Fibroblast of skin of right quadriceps (primary cell): Measurements from ENCODE around the gene RSAD1.

ENCODE experiments used
- DNase-seq: peaks from one replicate; pipeline ENCODE4 v3.0.0-alpha.2; 2013

The RSAD1 gene

DNA sequence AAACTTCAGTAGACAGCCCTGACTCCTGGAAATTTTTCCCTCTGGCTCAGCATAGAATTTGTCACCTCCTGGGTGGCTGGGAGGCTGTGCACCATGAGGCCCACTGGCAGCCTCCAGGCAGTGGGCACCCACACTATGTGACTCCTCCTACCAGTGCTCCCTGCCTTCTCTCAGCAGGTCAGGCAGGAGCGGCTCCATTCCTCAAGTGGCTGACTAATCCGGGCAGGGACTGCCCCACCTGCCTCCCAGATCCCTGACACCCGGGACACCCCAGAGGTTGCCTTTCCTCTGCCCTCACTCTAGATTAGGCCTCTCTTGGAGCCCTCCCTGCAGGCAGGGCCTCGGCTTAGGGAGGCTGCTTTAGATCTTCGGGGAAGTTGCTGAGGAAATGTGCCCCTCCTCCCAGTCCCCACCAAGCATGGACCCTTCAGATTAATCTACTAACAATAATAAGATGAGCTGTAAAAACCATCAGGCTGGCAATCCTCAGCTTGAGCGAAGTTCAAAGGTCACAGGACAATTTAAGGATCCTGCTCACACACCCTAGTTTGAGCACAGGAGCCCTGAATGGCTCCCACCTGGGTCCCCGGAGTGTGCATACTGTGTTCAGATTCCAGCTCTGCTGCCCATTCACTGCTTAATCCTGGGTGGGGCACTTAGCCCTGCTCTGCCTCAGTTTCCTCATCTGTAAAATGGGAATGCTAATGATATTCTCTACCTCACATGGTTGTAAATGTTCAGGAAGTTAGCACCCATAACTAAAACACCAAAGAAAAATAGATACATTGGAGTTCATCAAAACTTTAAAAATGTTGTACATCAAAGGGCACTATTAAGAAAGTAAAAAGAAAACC lies 19.6 kb downstream of the RSAD1 start:
- DNase-seq = no peak

DNA sequence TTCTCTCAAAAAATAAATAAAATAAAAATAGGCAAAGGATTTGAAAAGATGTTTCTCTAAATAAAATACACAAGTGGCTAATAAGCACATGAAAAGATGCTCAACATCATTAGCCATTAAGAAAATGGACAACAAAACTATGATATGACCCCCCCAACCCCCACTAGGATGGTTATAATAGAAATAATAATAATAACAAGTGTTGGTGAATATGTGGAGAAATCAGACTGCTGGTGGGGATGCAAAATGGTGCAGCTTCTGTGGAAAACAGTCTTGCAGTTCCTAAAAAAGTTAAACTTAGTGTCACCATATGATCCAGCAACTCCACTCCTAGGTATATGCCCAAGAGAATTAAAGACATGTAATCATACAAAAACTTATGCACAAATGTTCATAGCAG lies 20.6 kb downstream of the RSAD1 start:
- no peak for DNase-seq

DNA sequence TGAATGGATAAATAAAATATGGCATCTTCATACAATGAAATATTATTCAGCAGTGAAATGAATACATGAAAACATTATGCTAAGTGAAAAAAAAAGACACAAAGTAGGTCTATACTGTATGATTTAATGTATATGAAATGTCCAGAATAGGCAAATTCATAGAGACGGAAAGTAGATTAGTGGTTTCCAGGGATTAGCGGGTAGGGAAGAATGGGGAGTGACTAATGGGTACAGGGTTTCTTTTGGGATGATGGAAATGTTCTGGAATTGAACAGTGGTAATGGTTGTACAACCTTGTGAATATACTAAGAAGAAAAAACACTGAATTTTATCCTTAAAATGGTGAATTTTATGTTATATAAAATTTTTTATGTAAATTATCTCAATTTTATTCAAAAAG lies 21.1 kb downstream of the RSAD1 start:
- peak; percentile 72 for DNase-seq

DNA sequence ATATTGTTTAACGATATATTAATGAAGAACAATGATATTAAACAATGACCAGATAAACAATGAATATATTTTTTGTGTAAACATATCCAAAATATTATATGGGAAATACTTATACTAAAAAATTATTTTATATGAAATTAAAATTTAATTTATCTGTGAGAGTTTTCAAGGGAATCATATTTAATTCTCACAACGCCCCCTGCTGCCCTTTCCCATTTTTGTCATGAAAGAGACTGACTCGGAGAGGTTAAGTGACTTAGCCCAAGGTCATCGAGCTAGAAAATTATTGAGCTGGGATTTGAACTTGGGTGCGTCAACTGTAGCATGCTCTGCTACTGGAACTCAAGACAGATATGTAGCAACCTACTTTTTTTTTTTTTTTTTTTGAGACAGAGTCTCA lies 22.4 kb downstream of the RSAD1 start:
- no peak for DNase-seq

DNA sequence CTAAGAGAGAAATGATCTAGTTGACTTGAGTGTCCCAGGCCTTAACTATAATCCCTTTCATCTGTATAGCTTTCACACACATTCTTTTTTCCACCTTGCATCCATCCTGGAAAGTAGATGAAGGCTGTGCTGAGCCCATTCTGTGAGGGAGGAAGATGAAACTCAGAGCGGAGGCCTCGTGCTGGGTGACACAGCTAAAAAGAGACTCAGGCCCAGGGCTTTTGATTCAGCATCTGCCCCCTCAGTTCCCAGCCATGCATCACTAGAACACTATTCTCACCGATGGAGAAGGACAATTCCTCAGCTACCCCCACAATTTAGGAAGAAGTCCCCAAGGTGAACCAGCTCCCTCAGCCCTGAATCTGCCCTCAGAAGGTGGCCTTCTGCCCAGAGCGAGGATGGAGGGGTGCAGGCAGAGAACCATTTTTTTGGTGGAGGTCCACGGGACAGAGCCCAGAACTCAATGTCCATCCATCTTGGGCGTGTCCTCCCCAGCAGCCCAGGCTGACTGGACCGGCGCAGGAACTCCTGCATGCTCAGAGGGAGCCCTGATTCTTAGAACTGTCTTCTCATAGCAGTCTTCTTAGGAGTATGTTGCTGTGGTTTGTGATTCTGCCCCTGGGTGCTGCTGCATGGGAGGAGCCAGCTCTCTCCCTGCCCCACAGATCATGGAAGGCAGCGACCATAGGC lies 23.8 kb downstream of the RSAD1 start:
- no peak for DNase-seq

DNA sequence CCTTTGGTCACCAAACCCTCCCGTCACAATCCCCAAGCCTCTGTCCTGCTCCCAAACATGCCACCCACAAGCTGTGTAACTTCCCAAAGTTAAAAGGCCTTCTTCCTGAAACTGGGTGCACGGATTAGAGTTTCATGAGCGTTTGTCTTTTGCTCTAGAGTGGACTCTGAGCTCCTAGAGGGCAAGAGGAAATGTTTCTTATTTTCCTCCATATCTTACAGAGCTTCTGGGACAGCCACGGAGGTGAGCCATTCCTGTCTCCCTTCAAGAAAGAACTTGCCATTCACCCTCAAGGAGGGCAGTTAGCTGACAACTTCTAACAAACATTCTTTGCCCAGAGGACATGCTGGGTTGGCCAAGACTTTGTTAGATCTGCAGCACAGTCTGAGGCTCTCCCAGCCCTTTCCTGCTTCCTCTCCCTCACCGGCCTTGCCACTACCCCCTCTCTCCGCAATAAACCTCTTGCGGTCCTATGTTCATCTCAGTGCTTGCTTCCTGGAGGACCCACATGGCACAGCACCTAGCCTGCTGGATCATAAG lies 27.0 kb downstream of the RSAD1 start:
- DNase-seq = no peak

DNA sequence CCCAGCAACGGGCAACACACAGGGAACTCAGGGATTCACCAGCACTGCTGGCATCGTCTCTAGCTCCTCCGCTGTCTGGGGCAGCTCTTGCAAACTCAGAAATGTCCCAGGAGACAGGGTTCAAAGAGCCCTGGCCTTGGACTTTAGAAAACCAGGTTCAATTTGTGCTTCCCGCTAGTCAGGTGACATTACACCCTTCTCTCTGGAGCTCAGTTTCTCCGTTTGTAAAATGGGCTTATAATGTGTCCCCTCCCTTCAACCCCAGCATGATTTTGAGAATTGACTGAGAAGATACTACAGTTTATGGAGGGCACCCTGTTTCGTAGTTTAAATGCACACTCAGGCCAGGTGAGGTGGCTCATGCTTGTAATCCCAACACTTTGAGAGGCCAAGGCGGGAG lies 27.6 kb downstream of the RSAD1 start:
- DNase-seq = no peak

DNA sequence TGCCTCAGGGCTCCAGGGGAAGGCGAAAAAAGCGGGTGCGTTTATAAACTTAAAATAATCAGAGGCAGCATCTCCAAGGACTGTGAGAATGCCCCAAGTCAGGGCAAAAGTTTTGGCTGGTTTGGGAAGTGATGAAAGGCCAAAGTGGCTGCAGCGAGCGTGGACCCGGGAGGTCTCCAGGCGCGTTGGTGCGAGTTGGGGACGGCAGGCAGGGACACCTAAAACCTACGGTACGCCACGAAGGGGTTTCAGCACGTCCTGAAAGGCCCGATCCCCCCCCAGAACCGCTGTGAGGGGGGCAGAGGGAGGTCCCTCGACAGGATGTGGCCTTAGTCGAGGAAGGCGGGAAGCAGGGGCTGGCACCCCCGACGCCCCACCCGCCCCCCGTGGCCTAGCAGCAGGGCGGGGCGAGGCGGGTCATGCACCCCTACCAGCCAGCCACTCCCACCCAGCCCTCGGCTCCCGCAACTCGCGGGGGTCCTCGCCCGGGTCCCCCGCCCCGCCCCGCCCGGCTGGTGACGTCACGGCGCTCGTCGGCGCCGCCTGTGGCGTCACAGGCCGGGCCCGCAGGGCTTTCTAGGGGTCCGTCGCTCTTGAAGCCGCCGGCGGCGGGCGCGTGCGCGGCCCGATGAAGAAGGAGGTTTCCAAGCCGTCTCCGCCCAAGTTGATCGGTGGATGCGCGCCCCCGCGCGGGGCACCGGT lies 29.4 kb downstream of the RSAD1 start, which contains the start of gene MYCBPAP:
Gene MYCBPAP, plus strand, starts transcription at position 569 of the 702 bp plus-strand sequence. CDS start 236 bp downstream, outside the sequence.
- peak; percentile 79 for DNase-seq

DNA sequence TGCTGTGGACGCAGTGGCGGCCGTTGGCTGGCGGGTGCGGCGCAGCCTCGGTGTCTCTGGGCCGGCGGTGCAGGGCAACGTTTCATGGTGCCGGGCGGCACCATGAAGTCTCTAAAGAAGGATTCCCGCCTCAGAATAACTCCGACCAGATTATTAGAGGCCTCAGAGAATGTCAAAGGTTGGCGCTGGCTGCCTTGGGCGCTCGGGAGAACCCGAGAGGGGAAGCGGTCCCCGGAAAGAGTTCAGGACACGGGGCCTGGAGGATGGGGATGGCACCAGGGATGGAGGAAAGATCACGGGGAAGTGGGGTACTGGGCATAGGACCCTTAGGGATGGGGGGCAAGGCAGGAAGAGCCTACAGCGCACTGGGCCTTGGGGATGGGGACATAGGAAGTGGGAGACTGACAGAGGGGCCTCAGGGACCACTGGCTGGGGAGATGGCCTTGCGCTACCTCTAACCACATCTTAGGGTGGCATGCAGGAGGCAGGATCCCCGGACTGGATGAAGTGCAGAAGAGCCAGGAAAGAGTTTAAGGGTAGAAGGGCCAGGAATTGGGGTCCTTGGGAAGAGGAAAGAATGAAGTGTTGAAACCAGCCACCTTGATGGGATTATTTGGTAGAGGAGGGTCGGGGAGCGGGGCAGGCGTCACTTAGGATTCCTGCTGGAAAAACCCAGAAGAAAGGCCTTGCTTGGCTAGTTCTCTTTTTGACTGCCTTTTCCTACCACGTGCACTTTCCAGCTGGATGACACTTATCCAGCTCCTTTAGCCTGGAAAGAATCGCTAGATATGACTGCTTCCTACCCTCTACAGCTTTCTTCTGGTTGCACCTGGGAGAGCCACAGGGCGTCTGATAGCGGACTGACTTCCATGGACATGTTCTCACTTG lies 30.2 kb downstream of the RSAD1 start:
- DNase-seq = no peak

DNA sequence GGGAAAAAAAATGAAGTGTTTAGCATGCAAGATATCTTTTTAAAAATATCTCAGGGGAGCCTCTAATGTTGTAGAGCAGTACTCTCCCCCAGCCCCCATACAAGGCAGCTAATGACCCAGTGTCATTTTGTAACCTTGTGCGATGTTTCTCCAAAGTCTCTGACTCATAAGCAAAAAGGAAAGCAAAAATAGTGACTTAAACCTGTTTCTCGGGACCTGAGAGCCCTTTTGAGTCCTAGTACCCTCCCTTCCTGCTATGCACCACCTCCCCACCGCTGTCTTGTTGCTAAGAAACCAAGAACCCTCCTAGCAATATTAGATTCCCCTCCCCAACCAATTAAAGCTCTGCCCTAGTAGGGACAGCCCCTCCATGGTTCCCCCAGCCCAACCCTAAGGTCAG lies 32.4 kb downstream of the RSAD1 start:
- DNase-seq = no peak

DNA sequence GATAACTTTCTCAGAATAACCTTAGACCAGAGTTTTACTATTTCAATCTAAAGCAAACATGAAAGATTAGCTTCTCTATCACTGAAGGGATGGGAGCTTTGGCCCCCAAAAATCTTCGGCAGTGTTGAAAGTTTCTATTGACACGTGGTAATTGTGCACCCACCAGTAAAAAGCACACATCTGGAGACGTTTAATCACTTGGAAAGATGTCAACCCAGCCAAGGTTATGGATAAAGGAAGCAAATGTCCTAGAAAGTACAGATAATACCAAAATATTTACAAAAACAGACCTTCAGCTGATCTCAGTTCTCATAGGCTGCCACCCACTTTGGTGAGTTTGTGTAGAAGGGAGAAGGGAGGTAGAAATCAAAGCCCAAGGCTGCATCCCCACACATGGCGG lies 34.8 kb downstream of the RSAD1 start:
- DNase-seq = no peak

DNA sequence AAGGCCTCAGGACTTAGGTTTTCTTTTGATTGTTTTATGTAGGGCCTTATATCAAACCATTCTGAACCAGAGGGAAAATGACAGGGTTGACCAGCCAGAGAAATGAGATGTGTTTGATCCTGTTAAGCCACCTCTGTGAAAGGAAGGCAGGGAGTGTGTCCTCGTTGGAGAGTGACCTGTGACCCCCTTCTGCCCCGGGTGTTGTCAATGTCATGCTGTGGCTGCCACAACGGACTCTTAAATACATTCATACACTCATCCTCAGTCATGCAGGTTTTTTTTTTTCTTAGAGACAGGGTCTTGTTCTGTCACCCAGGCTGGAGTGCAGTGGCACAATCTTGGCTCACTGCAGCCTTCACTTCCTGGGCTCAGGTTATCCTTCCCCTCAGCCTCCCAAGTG lies 35.7 kb downstream of the RSAD1 start:
- no peak for DNase-seq

DNA sequence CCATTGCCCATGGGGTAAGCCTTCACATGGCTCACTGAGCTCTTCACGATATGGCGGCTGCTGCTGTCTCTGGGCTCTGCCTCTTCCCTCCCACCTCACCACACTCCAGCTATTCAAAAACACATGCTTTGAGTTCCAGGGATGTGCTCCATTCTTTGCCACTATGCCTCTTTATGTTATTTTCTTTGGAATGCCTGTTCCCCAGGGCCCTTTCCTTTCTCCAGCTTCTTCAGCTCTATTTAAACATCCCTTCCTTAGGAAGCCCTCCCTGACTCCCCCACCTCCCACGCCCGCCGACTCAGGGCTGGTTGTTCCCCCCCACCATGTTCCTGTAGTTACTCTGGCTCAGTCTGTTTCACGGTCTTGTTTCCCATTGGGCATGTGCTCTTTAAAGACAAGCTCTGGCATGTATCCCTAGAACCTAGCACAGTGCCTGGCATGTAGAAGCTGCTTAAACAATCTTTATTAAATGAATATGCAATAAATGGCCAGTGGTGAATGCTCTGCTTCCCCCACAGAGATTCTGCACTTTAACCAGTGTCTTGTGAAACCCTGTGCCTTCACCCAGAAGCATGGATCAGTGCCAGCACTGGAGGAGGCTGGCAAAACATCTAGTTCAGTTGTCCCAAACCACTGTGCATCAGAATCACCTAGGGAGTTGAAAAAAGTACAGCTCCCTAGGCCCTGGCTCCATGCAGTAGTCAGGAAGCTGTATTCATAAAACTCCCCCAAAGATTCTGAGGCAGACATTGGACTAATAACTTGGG lies 36.5 kb downstream of the RSAD1 start:
- DNase-seq = peak; percentile 38

DNA sequence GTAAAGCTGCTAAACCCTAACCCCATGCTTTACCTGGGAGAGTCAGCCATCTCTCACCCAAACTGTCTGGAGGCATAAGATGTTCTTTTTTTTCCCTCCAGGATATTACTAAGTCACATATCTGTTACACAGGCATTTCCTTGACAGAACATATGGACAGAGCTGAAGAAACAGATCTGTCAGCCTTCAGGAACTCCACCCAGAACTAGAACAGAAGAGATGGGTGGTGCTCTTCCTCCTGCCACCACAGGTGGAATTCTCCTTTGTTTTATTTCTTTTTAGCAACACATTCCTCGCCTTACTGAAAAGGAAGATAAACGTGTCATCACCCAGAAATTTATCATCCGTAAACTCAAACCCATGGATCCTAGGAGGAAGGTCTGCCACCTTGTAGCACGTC lies 38.4 kb downstream of the RSAD1 start:
- no peak for DNase-seq

DNA sequence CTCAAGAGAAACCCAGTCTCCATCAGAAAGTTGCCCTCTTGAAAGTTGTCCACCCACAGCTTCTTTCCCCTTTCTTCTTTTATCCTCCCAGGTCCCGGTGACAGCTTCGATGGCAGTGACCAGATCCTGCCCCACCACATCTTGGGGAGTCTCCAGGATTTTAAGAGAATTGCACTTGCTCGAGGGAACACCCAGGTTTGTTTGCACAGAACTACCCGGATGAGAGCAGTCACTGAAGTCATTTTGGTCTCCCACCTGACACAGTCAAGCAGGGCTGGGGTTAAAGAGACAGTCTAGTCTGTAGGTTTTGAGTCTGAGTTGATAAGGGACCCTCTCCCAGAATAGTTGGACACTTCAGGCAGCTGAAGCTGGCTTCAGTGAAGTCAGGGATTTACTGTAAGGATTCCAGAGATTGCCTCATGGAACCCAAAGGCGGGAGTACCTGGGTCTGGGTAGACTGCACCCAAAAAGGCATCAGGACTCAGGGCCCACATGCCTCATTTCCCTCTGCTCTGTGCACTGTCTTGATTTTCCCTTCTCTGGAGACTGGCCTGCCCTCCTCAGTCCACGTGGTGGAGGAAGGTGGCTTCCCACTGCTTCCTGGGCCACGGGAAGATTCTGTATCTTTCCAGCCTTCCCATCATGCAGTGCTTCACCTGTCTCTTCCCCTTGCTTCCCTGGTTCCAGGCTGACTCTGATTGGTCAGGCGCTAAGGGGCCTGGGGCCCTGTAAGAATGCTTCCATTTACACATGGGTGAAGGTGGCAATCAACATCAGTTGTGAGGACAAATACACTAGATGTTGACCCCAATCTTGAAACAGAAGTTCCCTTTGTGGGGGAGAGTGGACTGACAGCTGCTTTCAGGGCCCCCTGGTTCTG lies 39.1 kb downstream of the RSAD1 start:
- DNase-seq = no peak

DNA sequence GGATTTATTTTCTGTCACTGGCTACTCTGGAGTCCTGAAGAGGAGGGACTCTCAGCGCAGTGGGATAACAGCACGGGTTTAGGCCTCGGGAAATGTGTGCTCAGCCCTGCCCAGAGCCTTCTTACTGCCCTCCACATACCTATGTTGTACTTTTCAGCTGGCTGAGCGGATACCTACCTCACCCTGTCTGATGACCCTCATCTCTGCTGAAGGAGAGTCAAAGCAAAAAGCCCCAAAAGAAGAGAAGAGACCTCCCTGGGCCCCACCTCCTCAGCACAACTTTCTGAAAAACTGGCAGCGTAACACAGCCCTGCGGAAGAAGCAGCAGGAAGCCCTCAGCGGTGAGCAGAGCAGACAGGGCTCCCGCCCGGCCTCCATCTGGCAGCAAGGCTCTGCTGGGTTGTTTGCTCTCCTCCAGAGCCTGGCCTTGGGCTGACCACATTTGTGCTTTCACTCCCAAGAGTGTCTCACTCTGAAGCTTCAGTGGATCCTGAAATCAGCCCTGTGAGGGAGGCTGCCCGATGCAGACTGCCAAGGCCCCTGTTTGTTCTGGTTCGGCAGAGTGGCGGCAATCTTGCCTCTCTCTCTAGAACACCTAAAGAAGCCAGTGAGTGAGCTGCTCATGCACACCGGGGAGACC lies 39.8 kb downstream of the RSAD1 start:
- no peak for DNase-seq

DNA sequence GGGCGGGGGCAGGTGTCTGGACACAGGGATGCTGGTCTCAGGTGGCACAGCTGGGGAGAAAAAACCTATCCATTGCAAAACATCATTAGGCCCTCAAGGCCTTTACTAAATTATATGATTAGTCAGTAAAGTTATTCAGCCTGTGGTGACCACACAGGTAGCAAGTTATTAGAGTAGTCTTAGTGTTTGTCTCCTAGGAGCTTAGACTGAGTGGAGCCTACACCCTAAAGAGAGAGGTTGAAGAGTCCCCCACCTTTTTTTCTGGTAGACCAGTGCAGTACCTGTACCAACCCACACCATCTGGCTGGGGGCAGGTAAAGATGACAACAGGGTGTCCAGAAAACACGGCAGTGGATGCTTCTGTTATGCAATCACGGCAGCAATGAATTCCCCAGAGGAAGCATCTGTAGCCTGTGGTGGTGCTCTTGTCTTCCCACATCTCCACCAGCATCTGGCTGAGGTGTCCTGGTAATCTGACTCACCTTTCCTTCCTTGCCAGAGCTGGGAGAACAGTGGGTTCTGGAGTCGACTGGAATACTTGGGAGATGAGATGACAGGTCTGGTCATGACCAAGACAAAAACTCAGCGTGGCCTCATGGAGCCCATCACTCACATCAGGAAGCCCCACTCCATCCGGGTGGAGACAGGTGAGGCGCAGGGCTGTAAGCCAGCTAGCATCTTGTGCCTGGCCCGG lies 40.6 kb downstream of the RSAD1 start:
- no peak for DNase-seq

DNA sequence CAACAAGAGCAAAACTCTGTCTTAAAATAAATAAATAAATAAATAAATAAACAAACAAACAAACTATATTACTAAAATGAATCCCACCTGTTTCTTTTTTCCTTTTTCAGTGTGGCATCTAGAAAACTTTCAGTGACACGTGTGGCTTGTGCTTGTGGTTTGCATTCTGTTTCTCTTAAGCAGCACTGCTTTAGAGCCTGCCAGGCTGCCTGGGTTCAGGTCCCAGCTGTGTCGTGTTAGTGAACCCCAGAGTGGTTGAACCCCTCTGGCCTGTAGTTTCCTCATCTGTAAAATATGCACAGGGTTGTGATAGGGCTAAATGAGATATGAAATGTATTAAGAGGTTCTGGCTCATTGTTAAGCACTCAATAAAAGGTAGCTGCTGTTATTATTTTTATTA lies 41.8 kb downstream of the RSAD1 start:
- no peak for DNase-seq

DNA sequence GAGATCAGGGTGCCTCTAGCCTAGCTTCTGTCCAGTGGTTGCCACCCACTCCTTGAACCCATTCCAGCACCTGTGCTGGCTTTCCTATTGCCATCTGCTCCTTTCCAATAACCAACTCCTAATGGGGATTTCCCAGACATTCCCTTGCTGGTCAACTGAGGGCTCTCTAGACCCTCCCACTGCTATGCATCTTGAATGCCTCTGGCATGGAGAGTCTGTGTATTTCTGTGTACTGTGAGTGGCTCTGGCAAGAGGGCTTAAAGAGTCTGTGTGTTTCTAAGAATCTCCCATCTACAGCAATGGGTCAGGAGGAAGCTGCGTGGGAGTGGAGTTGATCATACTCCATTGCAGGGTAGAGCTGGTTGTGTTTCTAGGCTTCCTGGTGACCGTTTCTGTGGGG lies 42.9 kb downstream of the RSAD1 start:
- DNase-seq = no peak
